ENCODE measurements around the gene C19orf33.

The C19orf33 gene

DNA sequence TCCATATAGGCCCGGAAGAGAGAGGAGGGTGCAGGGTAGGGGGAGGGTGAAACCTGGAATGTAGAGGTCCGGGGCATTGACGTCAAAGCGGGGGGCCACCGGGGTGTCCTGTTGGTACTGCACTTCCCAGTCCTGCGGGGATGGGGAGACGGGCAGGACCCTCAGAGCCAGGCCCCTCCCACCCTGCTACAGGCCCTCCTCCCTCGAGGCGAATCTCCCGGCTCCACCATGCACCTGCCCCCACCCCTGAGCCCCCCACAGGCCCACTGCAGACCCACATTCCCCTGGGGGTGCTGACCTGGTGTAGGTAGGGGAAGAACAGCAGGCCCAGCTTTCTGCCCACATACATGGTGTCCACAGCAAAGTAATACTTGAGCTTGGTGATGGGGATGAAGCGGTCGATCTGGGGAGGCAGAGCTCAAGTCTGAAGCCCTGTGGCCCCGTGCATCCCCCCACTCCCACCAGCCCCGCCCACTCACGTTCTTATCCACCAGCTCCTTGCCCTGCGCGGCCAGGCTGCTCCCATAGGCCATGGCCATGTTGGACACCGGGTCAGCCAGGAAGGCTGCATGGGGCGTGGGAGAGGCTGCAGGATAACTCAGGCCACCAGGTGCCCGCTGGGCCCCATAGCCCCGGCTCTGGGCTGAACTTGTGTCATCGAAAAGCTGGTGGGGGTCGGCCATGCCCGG, 5.0 kb downstream of the C19orf33 start:
- DNase-seq (ENCODE audit: low read depth): no peak

DNA sequence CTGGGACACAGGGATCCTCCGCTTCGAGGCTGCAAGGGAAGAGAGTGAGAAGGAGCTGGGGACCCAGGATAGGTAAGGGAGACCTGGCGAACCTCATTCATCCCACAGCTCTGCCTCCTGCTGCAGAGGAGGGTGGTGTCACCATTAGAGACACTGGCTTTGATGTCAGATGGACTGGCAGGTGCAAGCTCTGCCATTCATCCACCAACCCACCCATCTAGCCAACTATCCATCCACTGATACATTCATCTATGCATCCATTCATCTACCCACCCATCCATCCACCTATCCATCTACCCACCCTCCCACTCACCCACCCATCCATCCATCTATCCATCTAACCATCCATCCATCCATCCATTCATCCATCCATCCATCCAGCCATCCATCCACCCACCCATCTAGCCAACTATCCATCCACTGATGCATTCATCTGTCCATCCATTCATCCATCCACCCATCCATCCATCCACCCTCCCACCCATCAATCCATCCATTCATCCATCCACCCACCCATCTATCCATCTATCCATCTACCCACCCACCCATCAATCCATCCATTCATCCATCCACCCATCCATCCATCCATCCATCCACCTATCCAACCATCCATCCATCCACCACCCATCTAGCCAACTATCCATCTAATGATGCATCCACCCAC, 5.7 kb downstream of the C19orf33 start:
- DNase-seq (ENCODE audit: low read depth): no peak

GRCh38 chr19:38310279-38310670, 6.2 kb downstream of the C19orf33 start:
- DNase-seq (ENCODE audit: low read depth): no peak

DNA sequence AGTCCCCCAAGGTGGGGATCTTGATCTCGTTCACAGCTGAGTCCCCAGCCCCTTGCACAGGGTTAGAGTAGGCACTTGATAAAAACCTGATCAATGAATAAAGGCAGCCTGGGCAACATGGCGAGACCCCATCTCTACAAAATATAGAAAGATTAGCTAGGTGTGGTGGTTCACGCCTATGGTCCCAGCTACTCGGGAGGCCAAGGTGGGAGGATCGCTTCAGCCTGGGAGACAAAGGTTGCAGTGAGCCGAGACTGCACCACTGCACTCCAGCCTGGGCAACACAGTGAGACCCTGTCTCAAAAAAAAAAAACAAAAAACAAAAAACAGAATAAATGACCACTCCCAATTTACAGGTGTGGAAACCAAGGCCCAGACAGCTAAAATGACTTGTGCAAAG, 6.9 kb downstream of the C19orf33 start:
- DNase-seq (ENCODE audit: low read depth): no peak

- peak; percentile 96 for DNase-seq (ENCODE audit: low read depth)
Measured at GRCh38 chr19:38315657-38316476, 11.8 kb downstream of the C19orf33 start, which contains the start of gene YIF1B. YIF1B (minus strand) TSS chr19:38315947; CDS start chr19:38315917, 30 bp downstream.

- no peak for DNase-seq (ENCODE audit: low read depth)
Measured at GRCh38 chr19:38316477-38317067, 12.5 kb downstream of the C19orf33 start.

DNA sequence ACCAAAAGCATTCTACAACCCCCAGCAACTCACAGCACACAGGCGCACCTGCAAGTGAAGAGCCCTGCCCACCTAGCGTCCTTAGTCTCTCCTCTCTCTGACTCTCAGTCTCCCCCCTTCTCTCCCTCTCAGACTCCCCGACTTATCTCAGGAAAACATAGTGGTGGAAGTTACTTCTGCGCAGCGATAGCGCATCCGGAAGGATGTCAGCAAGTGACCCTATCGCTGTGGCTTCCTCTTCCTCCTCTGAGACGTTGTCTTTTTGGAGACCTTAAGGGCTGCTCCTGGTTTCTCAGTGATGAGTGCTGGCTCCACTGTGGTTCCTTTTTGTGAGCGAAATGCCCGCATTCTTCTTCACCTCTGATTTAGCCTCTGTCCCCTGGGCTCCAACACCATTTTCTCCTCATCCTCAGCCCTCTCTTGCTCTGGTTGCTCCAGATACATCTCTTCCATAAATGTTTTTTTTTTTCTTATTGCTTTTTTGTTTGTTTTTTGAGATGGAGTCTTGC, 13.1 kb downstream of the C19orf33 start:
- no peak for DNase-seq (ENCODE audit: low read depth)

GRCh38 chr19:38318660-38319059, 14.6 kb downstream of the C19orf33 start:
- DNase-seq (ENCODE audit: low read depth): no peak

GRCh38 chr19:38319421-38320258, 15.6 kb downstream of the C19orf33 start, which contains the start of gene KCNK6:
KCNK6 (plus strand) TSS chr19:38319845; CDS start chr19:38319951, 106 bp downstream.
- DNase-seq (ENCODE audit: low read depth): no peak

DNA sequence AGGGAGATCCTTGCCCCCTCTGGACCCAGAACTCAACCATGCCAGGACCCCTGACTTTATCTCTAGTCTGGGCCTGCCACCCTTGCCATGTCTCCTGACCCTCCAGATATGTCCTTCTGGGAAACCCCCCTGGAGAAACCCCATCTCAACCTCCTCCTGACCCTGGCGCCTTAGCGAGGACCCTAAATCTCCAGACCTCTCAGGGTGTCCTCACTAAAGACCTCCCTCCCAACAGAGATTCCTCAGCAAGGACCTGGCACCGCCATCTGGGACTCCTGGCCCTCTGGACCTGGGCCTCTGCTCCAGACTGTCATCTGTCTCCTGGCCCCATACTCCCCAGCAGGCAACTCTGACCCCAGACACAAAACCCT, 16.9 kb downstream of the C19orf33 start:
- DNase-seq (ENCODE audit: low read depth): no peak

- no peak for DNase-seq (ENCODE audit: low read depth)
Measured at GRCh38 chr19:38321646-38322196, 17.7 kb downstream of the C19orf33 start.

GRCh38 chr19:38323291-38323690, 19.2 kb downstream of the C19orf33 start:
- DNase-seq (ENCODE audit: low read depth): no peak

DNA sequence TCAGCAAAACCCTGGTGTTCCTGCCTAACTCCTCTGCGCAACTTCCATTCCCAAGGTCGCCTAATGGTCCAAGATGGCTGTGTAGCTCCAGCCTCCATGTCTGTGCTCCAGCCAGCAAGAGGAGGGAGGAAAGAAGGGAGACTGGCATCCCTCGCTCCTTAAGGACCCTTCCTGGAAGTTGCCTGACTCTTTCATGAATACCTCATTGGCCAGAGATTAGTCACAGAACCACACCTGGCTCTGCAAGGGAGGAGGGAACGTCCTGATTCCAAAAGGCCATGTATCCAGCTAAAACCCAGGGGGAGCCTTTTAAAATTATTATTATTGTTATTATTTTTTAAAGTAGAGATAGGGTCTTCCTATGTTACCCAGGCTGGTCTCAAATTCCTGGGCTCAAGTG, 20.4 kb downstream of the C19orf33 start:
- DNase-seq (ENCODE audit: low read depth): no peak

DNA sequence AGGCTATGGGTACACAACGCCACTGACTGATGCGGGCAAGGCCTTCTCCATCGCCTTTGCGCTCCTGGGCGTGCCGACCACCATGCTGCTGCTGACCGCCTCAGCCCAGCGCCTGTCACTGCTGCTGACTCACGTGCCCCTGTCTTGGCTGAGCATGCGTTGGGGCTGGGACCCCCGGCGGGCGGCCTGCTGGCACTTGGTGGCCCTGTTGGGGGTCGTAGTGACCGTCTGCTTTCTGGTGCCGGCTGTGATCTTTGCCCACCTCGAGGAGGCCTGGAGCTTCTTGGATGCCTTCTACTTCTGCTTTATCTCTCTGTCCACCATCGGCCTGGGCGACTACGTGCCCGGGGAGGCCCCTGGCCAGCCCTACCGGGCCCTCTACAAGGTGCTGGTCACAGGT, 22.5 kb downstream of the C19orf33 start:
- no peak for DNase-seq (ENCODE audit: low read depth)

GRCh38 chr19:38329651-38330050, 25.6 kb downstream of the C19orf33 start:
- DNase-seq (ENCODE audit: low read depth): no peak

DNA sequence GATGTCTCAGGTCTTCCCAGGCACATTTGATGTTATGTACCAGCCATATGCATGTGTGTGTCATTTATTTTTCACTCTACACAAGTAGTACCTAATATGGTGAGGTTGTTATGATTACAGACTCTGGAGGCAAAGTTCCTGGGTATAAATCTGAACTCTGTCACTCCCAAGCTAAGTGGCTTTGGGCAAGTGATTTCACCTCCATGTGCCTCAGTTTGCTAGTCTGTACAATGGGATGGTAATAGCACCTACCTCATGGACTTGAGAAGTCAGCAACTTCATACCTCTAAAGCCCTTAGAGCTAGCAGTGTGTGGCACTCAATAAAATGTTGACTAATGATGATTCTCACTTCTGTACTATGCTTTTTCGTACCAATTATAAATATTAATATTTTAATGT, 27.7 kb downstream of the C19orf33 start:
- DNase-seq (ENCODE audit: low read depth): no peak

DNA sequence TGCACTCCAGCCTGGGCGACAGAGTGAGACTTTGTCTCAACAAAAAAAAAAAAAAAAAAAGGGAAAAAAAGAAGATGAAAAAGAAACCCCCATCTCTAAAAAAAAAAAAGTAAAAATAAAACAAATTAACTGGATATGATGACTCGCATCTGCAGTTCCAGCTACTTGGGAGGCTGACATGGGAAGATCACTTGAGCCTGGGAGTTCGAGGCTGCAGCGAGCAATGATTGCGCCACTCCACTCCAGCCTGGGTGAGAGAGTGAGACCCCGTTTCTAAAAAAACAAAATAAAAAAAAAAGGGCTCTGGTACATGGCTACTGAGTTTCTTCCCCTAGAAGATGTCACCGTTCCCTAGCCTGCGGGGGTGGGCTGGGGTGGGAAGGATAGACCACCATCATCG, 29.2 kb downstream of the C19orf33 start:
- DNase-seq (ENCODE audit: low read depth): no peak

GRCh38 chr19:38335949-38336637, 32.0 kb downstream of the C19orf33 start:
- DNase-seq (ENCODE audit: low read depth): peak; percentile 88

DNA sequence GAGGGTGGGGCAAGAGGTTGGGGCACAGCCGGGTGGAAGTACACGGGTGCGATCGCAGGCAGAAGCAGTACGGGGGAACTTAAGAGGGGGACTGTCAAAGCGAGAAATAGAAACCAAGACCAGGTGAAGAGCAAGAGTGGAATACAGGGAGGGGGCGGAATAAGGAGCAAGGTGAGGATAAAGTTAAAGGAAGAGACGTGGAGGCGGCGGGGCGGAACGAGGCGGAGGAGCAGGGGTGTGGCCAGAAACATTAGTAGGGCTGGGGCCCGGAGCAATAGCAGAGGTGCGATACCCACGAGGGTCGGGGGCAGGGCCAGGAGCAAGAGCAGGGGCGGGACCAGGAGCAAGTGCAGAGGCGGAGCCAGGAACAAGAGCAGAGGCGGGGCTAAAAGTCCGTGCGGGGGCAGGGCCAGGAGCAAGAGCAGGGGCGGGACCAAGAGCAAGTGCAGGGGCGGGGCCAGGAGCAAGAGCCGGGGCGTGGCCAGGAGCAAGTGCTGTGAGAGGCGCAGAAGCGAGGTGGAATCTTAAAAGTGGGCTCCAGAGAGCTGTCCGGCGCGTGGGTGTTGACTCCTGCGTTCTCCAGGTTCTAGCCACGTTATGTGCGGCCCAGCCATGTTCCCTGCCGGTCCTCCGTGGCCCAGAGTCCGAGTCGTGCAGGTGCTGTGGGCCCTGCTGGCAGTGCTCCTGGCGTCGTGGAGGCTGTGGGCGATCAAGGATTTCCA, 32.7 kb downstream of the C19orf33 start:
- DNase-seq (ENCODE audit: low read depth): peak; percentile 81

DNA sequence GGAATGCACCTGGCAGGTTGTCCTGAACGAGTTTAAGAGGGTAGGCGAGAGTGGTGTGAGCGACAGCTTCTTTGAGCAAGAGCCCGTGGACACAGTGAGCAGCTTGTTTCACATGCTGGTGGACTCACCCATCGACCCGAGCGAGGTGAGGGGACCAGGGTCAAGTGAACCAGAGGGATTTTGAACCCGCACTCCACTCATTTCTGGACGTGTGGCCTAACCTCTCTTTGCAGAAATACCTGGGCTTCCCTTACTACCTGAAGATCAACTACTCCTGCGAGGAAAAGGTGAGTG, 33.3 kb downstream of the C19orf33 start:
- no peak for DNase-seq (ENCODE audit: low read depth)
